Tibial artery (tissue), 4 donors: ENCODE data around the gene DMD.

ENCODE experiments used
- DNase-seq, 2 donors: peaks; one replicate each; pipeline ENCODE4 v3.0.0-alpha.2; 2019
- H3K27ac ChIP-seq, 2 donors: fragments of 200-600 bp; sonication (generic) in 1 of 2; 1 replicate in 1 of 2; 2 replicates in 1 of 2; pipeline ENCODE4 v1.5.1; 2018 to 2019; ENCODE audit warnings: mild to moderate bottlenecking in 1 of 2
- H3K27me3 ChIP-seq, 2 donors: fragments of 200-600 bp; sonication (generic) in 1 of 2; one replicate each; pipeline versions ENCODE4 v1.5.1 to v1.6.0; 2016 to 2019
- H3K36me3 ChIP-seq, 3 donors: fragments of 200-600 bp; sonication (generic) in 2 of 3; one replicate each; pipeline ENCODE4 v1.5.1; 2016 to 2019; ENCODE audit warnings: mild to moderate bottlenecking in 2 of 3
- H3K4me1 ChIP-seq, 4 donors: fragments of 200-600 bp; sonication (generic) in 2 of 4; 1 replicate in 3 of 4; 2 replicates in 1 of 4; pipeline ENCODE4 v1.5.1; 2016 to 2019
- H3K4me3 ChIP-seq, 2 donors: fragments of 200-600 bp; sonication (generic) in 1 of 2; 1 replicate in 1 of 2; 2 replicates in 1 of 2; pipeline ENCODE4 v1.5.1; 2018 to 2019; ENCODE audit warnings: mild to moderate bottlenecking in 2 of 2
- H3K9me3 ChIP-seq, 3 donors: fragments of 200-600 bp; sonication (generic) in 1 of 3; one replicate each; pipeline ENCODE4 v1.5.1; 2016 to 2019
- CTCF ChIP-seq, 2 experiments: fragments of 200-600 bp in 1 of 2; fragments of 450-650 bp in 1 of 2; IDR thresholded peaks; one replicate each; pipeline ENCODE4 v1.5.1; 2017 to 2019; ENCODE audit warnings: antibody characterized with exemption in 2 of 2, mild to moderate bottlenecking in 1 of 2, moderate library complexity in 1 of 2
- intact Hi-C: fragments of 100-400 bp; cut with DNase I; formaldehyde crosslinking; loops from one replicate; pipeline ENCODE4 v1.15.0; 2023; ENCODE audit warnings: low total_unique reads

DMD gene

GRCh38 chrX:31228909-31229308 is 1982.4 kb downstream of the DMD start:
- intact Hi-C loops: no loop called here
- Histone ChIP-seq H3K27me3 (no peaks in the 10 kb centered on the region), H3K9me3 (no peaks in the 10 kb centered on the region), H3K4me1 (peaks cover 0 to 9% (median 0%) of the 10 kb centered on the region in 4 donors), H3K27ac (no peak overlapping the region), H3K4me3 (no peak overlapping the region), H3K36me3 (no peaks in the 10 kb centered on the region)
- no peak for DNase-seq
- no peak for TF ChIP-seq CTCF (IDR thresholded peaks at IDR 0.05)

DNA sequence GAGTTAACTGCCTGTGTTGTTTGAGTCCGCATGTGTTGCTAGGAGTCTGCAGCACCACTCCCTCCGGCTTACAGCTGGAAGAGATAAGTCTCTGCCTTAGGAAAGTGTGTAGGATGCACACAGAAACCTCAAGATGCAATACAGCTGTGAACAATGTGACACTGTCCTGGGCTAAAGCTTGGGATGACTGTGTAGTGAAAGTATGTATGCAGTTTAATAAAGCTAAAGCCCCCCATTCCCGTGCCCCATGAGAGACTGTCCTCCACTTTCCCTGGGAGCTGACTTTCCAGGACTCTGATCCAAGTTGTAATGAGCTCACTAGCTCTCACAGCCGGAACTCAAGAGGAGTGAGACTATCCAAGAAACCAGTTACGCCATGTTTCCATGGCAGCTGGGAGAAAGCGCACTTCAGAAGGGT is 1982.9 kb downstream of the DMD start:
- no peak overlapping the region for H3K27ac ChIP-seq
- peaks cover 0 to 14% (median 0%) of the 10 kb centered on the region in 4 donors for H3K4me1 ChIP-seq
- DNase-seq: peak in 1 of 2 donors; percentile 24

DNA sequence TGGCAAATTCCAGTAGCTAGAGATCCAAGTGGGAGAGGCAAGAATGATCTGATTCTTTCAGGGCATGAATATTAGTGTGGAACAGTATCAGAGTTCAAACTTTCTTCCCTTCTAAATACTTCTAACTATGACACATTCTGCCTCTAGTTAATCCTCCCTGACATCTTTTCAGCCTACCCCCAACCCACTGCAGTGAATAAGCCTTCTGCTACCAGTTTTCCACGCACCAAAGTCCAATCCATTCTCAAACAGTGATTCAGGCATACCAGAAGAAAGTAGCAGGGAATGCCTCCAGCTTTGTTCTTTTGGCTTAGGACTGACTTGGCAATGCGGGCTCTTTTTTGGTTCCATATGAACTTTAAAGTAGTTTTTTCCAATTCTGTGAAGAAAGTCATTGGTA is 1984.1 kb downstream of the DMD start:
- Histone ChIP-seq H3K4me1 (peaks cover 0 to 24% (median 0%) of the 10 kb centered on the region in 4 donors), H3K9me3 (no peaks in the 10 kb centered on the region), H3K27ac (no peak overlapping the region), H3K4me3 (no peak overlapping the region), H3K36me3 (no peaks in the 10 kb centered on the region), H3K27me3 (no peaks in the 10 kb centered on the region)
- no peak for TF ChIP-seq CTCF (IDR thresholded peaks at IDR 0.05)
- intact Hi-C loops: no loop called here
- no peak for DNase-seq

More for the DNA sequence above, 1982.9 kb downstream of the DMD start:
- no peaks in the 10 kb centered on the region for H3K36me3 ChIP-seq
- no peak for TF ChIP-seq CTCF (IDR thresholded peaks at IDR 0.05)
- intact Hi-C loops: no loop called here
- no peaks in the 10 kb centered on the region for H3K9me3 ChIP-seq
- H3K27me3 ChIP-seq: no peaks in the 10 kb centered on the region
- no peak overlapping the region for H3K4me3 ChIP-seq

- Histone ChIP-seq H3K27ac (no peak overlapping the region), H3K27me3 (no peaks in the 10 kb centered on the region), H3K9me3 (no peaks in the 10 kb centered on the region), H3K36me3 (no peaks in the 10 kb centered on the region), H3K4me1 (peaks cover 0 to 36% (median 0%) of the 10 kb centered on the region in 4 donors), H3K4me3 (no peak overlapping the region)
- DNase-seq: no peak
- TF ChIP-seq CTCF (IDR thresholded peaks at IDR 0.05): no peak
- intact Hi-C loops: no loop called here
Observed at GRCh38 chrX:31225819-31226218, 1985.5 kb downstream of the DMD start.

- TF ChIP-seq CTCF (IDR thresholded peaks at IDR 0.05): no peak
- no peaks in the 10 kb centered on the region for H3K27me3 ChIP-seq
- H3K27ac ChIP-seq: no peak overlapping the region
- no peaks in the 10 kb centered on the region for H3K9me3 ChIP-seq
- H3K4me3 ChIP-seq: no peak overlapping the region
- H3K4me1 ChIP-seq: peaks cover 0 to 36% (median 0%) of the 10 kb centered on the region in 4 donors
- no peak for DNase-seq
- intact Hi-C loops: no loop called here
- H3K36me3 ChIP-seq: no peaks in the 10 kb centered on the region
Observed at GRCh38 chrX:31224381-31225012, 1986.9 kb downstream of the DMD start.
